HG03103 (cell line): ENCODE data around the gene SDK1.

Source experiments
- ATAC-seq: cut with Tn5 transposase; IDR thresholded peaks from one replicate; pipeline ENCODE4 v1.9.1; 2021; ENCODE audit warnings: low read depth; ENCODE audit not compliant: unreplicated experiment

Gene SDK1

DNA sequence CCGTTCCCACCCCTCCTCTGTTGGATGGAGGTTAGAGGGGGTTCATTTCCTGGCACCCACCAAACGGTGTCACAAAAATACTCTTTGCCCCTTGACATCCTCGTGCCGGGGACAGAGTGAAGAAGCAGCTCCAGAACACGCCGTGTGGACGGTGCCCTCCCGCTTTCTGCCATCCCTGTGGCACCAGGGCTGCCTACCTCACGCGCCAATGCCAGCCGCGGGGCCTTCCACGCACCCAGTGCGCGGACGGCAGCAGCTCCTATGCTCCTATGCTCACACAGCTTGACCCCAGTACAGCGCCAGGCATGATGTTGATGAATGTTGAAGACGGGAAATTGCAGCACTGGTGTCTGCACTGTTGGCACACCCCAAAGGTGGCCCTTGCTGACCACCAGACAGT, 873.8 kb downstream of the SDK1 start:
- no peak for ATAC-seq

DNA sequence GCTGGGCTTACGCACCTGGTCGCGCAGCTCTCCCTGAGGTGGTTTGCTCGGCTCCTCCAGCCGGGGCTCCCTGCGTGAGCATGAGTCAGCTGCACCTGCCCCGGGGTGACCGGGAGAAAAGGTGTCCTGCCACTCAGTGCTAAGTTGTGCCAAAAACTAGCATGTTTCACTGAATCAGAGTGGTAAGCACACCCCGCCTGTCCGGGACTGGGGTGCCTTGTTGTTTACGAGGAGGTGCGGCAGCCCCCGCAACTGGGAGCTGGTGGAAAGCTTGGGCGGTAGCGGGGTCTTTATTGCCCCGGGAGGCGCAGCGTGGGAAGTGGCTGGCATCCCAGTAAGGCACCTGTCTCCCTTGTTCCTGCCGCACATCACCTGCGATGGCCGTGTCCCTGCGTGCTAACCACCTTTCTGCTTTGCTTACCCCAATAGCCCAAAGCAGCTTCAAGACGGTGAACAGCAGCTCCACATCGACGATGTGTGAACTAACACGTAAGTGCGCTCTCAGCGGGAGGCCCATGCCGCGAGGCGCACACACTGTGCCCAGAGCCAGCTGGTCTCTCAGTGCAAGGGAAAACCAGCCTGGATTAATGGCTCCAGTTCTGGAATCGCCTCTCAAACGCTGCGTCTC, 874.4 kb downstream of the SDK1 start:
- no peak for ATAC-seq

DNA sequence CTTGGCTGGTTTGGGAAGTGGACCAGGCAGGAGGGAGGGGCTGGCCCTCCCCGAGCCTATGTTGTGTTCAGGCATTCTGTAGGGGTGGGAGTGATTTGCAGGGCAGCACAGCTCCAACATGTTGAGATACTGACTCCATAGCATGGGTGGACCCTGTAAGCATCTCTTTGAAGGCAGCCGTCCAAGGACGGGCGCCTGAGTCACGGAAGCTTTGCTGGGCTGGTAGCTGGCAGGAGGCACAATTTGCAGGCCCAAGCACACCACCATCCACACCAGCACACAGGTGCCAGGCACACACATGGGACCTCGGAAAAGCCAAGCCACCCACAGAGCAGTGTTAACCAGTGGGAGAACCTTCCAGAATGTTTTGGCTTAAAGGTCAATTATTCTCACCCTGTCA, 875.9 kb downstream of the SDK1 start:
- no peak for ATAC-seq

DNA sequence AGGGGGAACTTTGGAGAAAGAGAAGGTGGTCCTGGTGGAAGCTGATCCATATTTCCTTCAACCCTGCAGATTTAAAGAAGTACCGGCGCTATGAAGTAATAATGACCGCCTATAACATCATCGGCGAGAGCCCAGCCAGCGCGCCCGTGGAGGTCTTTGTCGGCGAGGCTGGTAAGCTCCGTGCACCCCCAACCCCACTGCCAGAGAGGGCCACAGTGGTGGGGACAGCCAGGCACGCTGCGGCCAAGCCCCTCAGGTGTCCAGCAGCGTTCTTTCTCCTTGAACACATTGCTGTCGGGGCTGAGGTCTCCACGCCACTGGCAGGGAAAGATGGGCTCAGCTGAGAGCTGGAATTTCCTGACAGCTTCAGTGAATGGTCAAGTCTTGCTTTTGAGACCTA, 877.4 kb downstream of the SDK1 start:
- no peak for ATAC-seq

DNA sequence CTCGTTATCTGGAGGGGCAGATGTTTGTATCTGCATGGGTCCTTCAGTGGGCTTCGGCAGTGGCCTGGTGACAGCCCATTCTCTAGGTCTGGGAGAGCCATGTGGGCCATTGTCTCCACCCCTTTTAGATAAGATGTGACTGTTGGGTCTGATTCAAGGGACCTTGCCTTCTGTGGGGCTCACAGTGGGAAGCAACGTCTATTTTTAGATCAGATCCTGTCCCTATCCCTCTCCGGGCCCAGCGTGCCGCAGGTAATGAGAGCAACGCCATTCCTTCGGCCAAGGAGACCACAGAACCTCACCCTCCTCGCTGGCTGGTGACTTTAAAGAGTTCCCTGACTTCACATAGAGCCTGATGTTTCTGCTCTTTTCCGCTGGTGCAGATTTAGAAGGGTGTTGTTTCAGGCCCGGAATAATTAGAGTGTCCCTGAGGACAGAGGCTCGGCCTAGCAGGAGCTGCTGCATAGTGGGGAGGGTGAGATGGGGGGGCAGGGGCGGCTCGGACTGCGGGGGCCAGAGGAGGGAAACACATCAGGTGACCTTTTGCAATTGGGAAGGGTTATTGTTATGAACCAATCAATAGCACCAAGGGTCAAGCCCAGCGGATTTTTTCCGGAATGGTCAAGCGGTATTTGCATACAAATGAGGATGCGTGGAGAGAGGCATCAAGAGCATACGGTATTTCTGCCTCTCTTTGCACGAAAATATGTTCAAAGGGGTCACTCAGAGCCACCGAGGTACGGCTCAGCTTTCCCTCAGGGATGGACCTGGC, 878.0 kb downstream of the SDK1 start:
- no peak for ATAC-seq

DNA sequence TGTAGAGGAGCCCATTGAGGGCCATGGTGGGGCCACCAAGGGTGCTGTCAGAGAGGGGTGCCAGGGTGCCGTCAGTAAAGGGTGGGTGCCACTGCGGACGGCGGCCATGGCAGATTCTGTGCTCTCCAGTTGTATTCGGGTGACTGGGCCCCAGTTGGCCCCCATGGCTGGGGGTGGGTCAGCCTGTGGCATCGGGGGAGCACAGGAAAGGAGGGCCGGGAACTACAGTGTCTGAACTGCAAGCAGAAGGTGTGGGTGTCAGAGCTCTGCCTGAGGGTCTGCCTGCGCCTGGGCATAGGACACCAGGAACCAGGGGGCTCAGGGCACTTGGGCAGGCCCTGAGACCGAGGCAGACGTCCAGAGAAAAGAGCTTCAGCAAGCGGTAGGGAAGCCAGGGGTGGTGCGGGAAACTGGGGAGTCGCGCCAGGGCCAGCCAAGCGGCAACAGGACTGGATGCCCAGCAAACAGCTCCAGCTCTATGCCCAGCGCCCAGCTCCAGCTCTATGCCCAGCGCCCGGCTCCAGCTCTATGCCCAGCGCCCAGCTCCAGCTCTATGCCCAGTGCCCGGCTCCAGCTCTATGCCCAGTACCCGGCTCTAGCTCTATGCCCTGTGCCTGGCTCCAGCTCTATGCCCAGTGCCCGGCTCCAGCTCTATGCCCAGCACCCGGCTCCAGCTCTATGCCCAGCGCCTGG, 878.8 kb downstream of the SDK1 start:
- no peak for ATAC-seq

DNA sequence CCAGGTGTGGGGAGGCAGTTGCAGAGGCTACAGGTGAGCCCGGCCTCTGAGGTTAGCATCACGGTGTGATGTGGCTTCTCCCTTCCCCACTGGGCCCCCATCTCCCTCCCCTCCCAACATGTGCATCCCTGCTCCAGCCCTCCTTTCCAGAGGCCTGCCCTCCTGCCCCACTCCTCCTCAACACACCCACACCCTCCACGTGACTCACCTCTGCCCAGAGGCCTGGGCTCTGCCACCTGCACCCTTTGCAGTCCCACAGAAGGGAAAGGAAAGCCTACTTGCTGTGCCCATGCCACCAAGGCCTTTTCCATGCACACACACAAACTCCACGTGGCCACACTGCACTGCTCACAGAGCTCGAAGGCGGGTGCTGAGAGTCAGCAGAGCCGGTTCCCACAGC, 880.4 kb downstream of the SDK1 start:
- no peak for ATAC-seq

DNA sequence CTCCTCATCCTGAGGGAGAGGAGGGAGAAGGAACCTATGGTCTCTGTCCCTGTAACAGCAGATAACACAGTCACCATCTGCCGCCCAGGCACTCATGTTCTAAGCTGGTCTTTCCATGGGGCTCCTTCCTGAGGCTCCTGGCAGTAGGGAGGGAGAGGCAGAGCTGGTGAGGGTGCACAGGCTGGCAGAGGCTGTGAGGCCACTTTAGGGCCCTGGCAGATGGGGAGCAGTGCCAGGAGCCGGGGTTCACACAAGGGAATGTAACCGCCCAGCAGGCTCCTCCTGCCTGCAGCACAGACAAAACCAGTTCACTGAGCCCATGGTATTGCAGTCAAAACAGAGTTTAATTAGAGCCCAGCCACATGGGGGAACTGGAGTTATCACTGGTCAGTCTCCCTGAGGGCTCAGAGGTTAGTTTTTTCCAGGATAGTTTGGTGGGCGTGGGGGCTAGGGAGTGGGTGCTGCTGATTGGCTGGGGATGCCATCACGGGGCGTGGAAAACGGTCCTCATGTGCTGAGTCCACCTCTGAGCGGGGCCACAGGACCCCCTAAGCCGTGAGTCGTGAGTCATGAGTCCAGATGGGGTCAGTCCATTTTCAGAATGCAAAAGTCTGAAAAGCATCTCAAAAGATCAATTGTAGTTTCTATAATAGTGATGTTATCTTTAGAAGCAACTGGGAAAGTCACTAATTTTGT, 881.7 kb downstream of the SDK1 start:
- no peak for ATAC-seq

DNA sequence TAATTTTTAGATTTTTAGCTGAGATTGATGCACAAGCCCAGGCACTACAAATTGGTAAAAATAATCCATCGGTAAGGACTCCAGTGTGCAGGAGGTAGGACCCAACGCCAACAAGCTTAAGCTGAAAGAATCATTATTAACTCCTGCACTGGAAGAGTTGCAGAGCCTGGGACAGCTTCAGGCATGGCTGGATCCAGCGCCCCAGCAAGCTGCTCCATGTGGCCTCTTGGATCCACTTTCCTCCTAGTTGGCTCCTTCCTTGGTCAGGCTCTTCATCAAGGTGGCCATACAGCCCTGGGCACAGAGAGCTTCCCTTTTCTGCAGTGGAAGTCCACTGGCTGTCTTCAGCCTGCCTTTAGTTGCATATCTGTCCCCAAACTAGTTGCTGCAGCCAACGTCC, 883.6 kb downstream of the SDK1 start:
- ATAC-seq, result no peak

DNA sequence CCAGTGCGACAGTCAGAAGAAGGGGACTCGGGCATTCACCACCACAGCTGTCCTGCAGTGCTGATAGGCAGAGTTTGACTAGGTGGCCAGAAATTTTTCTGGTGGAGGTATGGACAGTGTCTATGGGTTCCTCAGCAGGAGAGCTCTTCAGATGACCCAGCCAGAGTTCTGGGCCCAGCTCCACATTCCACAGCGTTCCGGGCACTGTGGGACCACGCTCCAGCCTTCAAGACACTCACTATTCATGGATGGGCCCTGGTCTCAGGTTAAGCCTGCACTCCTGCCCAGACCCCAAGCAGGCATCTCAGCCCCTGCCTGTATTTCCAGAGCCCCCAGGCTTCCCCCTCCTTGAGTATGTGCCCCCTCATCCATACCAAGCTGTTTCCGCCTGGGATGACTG, 884.1 kb downstream of the SDK1 start:
- no peak for ATAC-seq

DNA sequence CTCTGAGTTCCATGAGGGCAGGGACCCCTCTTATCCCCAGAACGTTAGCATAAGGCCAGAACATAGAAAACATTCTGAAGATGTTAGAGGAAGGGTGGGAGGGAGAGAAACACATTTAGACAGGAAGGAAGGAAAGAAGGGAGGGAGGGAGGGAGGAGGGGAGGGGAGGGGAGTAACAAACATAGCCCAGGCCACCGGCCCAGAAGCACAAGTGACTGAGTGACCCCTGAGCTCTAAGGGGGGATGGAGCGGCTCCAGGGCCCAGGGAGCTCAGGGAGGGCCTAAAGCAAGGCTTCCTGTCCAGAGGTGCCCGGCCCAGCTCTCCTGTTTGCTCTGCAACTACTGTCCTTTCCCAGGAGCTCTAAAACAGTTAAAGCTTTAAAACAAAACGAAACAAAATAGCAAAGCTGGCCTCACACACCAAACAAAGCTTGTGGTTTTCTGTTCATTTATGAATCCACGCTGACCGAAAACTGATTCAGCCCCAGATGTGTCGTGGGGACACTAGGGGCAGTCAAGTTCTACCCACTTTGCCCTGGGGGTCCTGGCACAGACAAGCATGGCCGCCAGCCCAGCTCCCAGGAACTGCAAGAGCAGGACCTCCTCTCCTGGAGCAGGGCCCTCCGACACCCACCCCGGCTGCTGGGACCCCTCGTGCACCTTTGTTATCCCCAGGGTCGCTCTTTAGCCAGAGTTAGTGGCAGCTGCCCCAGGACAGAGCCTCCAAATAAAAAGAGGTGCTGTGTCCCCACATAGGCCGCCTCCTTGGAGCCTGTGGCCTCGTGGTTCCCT, 884.9 kb downstream of the SDK1 start:
- no peak for ATAC-seq

DNA sequence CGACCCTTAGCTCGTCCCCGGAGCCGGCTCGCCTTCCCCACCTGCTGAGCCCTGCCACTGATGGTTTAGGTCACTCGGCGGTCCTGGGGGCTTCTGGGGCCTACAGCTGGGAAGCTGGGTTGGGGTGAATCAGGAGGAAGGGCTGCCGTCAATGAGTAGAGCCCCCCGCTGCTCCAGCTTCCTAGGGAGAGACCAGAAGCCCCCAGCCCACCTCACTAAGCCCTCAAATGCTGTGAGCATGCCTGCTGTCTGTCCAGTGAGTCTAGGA, 885.4 kb downstream of the SDK1 start:
- no peak for ATAC-seq

DNA sequence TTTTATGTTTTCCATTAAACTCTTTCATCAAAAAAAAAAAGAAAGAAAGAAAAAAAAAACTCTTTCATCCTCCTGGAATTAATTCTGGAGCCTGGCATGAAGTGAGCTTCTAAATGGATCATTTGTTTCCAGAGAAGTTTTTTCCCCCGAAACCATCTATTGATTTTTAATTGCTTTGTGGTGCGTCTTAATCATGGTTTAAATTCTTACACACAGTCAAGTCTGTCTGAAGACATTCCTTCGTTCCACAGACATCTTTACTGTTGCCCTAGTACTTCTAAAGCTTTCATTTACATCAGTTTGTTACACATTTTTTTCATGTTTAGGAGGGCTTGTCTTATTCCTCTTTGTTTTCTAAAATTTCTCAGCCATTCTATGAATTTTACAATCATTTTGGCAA, 887.6 kb downstream of the SDK1 start:
- ATAC-seq, result no peak

DNA sequence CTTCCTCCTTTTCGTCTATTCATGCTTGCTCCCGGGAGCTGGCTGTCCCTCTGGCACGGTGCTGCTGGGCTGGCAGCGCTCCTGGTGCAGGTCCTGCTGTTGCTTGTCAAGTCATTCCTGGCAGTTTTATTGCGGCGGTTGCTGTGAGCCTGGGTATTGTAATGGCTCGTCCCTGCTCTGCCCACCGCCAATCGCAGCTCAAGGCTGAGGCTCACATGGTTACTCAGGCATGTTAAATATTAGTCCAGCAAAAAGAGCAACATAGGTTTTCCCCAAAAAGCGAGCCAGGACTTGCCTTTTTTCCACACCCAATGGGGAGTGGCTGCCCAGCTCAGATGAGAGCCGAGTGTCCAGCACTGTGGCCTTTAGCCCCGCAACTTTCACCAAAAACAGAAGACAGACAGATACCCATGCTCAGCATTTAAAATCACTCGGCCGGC, 888.1 kb downstream of the SDK1 start:
- ATAC-seq, result no peak

DNA sequence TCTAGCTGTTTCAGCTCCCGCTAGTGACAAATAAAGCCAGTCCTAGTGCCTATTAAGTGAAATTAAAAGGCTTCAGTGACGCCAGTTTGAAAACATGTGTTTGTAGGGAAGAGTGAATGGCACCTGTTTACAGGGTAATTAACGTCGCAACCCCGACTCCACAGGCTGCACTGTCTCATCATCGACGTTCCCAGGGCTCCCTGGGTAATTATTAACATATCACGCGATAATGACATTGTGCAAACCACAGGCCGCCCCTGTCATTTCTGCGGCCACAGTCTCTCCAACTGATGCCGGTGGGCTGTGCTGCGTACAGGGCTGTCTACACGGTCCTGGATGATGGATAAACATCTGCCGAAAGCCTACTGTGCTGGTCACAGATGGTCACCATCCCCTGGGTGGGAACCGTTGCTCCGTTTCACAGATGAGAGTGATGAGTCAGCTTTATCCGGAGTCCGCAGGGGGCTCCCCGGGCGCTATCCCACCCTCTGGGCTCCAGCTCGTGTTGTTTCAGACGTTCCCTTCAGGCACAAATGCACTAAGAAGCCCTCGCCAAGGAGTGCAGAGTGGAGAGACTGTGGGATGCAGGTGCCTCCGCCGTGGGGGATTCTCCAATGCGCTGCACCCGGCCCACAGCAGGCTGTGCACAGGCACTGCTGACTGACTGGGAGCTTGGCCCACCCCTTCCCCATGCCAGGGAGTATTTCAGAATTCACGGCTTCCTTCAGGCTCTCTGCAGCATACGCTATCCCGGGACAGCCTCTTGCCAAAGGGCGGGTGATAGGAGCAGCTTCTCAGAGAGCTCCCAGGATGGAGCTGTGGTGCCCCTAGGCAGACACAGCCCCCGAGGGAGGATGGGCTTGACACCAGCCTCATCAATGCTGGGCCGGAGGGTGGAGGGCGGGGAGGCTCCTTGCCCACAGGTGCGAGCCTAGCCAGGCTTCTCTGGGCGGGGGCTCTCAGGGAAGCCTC, 889.2 kb downstream of the SDK1 start:
- ATAC-seq, result no peak

DNA sequence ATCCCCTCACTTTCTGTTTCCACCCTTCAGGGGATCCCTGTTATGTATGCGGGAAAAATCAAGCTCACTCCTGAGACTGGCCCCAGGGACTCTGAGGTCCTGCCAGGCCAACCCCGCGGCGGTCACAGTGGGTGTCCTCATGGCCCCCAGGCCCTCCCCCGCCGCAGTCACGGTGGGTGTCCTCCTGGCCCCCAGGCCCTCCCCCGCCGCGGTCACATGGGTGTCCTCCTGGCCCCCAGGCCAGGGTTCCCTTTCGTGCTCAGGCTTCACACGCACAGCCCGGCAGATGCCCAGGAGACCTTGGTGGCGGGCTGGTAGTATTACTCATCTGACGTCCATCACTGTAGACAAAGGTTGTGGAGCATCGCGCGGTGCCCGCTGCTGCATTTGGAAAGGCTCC, 890.0 kb downstream of the SDK1 start:
- ATAC-seq, result no peak

DNA sequence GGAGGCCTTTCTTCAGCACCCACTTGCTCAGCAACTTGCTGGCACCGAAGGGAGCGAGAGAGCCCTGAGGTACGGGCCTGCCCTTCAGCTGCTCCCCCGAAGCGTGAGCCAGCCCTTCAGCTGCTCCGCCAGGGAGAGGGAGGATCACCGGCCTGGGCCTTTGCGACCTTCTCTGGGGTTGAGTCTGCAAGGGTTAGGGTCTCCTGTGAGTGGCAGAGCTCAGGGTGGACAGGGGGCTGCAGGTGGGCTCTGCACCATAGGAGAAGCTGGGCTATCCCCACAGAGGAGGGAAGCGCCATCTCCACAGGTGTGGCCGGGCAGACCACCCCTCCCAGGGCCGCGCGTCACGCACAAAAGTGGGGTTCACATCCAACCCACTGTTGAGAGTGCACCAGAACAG, 890.5 kb downstream of the SDK1 start:
- no peak for ATAC-seq

DNA sequence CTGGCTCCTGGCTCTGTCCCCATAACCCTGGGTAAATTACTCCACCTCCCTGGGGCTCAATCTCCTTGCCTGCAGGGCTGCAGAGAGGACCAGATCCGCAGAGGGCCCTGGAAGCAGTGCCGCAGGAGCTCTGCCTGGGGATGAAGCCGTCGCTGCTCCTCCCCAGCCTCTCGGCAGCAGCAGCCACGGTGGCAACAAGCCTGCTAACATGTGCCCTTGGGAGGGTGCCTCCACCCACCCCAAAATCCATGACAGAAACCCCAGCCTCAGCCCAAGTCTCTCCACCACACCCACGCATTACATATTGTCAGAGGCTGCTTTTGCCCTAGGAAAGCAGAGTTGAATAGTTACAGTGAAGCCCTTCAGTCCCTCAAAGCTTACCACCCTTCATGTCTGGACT, 894.6 kb downstream of the SDK1 start:
- no peak for ATAC-seq

DNA sequence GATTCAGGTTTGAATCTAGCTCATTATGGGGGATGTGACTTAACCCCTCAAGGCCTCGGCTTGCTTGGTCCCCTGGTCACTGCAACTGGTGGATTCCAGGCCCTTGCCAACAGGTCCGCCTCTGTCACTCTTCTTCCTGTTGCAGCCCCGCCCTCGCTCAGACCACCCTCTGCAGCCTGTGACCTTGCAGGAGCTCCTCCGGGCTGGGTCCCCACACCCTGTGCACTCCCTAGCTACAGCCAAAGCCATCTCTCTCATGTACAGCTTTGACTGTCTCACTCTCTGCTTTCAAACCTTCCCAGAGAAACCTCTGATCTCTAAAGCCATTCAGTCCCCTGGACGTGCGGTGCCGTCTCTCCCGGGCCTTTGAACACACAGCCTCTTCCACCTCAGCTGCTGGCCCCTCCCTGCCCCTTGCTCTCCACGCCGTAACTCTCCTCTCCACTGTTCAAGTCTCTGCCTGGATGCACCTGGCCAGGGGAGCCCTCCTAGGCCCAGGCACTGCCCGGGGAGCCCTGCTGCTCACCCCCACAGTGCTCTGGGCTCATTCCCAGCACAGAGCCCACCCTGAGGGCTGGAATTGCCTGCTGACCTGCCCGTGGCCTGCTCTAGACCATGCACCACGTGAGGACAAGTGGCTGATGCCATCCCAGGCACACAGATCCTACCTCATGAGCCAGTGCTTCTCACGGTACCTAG, 895.2 kb downstream of the SDK1 start:
- no peak for ATAC-seq
